Vagina (tissue), 2 donors: ENCODE data around the gene CACYBP. TPM values are rescaled to one million over a fixed set of nuclear protein-coding genes. Genes with fewer than 3 reads are reported as not detected.
"Not testable (repeated sequence)": the region's sequence is repeated elsewhere in the genome, so short reads cannot be mapped to it uniquely, and the experiment has no call there.

Source experiments
- DNase-seq, 2 donors: peaks; one replicate each; pipeline ENCODE4 v3.0.0-alpha.2; 2017; ENCODE audit errors: extremely low spot score in 2 of 2
- H3K27ac ChIP-seq: fragments of 200-600 bp; sonication (generic); one replicate; pipeline ENCODE4 v1.5.1; 2019
- H3K27me3 ChIP-seq: fragments of 200-600 bp; sonication (generic); one replicate; pipeline ENCODE4 v1.5.1; 2019
- H3K36me3 ChIP-seq, 2 donors: fragments of 200-600 bp; sonication (generic); one replicate each; pipeline ENCODE4 v1.5.1; 2017 to 2019
- H3K4me1 ChIP-seq: fragments of 200-600 bp; sonication (generic); one replicate; pipeline ENCODE4 v1.5.1; 2019
- H3K4me3 ChIP-seq, 2 donors: fragments of 200-600 bp; sonication (generic); 1 replicate in 1 of 2; 2 replicates in 1 of 2; pipeline ENCODE4 v1.5.1; 2016 to 2019
- H3K9me3 ChIP-seq: fragments of 200-600 bp; sonication (generic); one replicate; pipeline ENCODE4 v1.5.1; 2019
- CTCF ChIP-seq, 3 experiments: fragments of 450-650 bp in 2 of 3; fragments of 200-600 bp in 1 of 3; sonication (generic) in 1 of 3; IDR thresholded peaks; one replicate each; pipeline ENCODE4 v1.5.1; 2017 to 2019; ENCODE audit warnings: antibody characterized with exemption in 3 of 3, mild to moderate bottlenecking in 2 of 3, moderate library complexity in 2 of 3
- POLR2A ChIP-seq, 2 donors: fragments of 450-650 bp; IDR thresholded peaks; one replicate each; pipeline ENCODE4 v1.6.1; 2017; ENCODE audit warnings: antibody characterized with exemption in 2 of 2, mild to moderate bottlenecking in 2 of 2, moderate library complexity in 2 of 2
- POLR2AphosphoS5 ChIP-seq, 2 donors: sonication (generic); formaldehyde crosslinking; IDR thresholded peaks; one replicate each; pipeline ENCODE4 v1.9.0; 2017; ENCODE audit warnings: antibody characterized with exemption in 2 of 2, mild to moderate bottlenecking in 2 of 2, low read depth in 1 of 2; ENCODE audit not compliant: insufficient read depth in 1 of 2
- intact Hi-C: fragments of 100-400 bp; cut with DNase I; formaldehyde crosslinking; loops from one replicate; pipeline ENCODE4 v1.15.1; 2023
- total RNA-seq: library from RNA; depleted of rRNA; stranded (reverse); fragments of >200 nt; gene quantifications from one replicate; pipeline ENCODE4 v1.2.3, GENCODE V29; 2016

Gene CACYBP
- total RNA-seq, 1 donor from 2014 or later, result 60.9 TPM

GRCh38 chr1:175015243-175015642 is 15.5 kb downstream of the CACYBP start:
- H3K4me3 ChIP-seq, result no peak overlapping the region
- no peak for DNase-seq
- no peaks in the 10 kb centered on the region for H3K9me3 ChIP-seq
- H3K27ac ChIP-seq, result no peak overlapping the region
- TF ChIP-seq POLR2A (IDR thresholded peaks at IDR 0.05), result no peak
- no peak for TF ChIP-seq CTCF (IDR thresholded peaks at IDR 0.05)
- no peak for TF ChIP-seq POLR2AphosphoS5 (IDR thresholded peaks at IDR 0.05; ENCODE audit: insufficient read depth in 1 of 2, low read depth in 1 of 2)
- no peaks in the 10 kb centered on the region for H3K27me3 ChIP-seq
- H3K4me1 ChIP-seq, result no peaks in the 10 kb centered on the region
- intact Hi-C loops, result no loop called here
- H3K36me3 ChIP-seq, result peaks cover 0 to 69% of the 10 kb centered on the region in 2 donors

GRCh38 chr1:175019524-175019923 is 19.8 kb downstream of the CACYBP start:
- intact Hi-C loops, result no loop called here
- Histone ChIP-seq H3K4me1 (peaks cover 18% of the 10 kb centered on the region), H3K27ac (no peak overlapping the region), H3K27me3 (no peaks in the 10 kb centered on the region), H3K4me3 (no peak overlapping the region), H3K9me3 (no peaks in the 10 kb centered on the region), H3K36me3 (peaks cover 0 to 37% of the 10 kb centered on the region in 2 donors)
- no peak for DNase-seq
- no peak for TF ChIP-seq CTCF (IDR thresholded peaks at IDR 0.05)
- TF ChIP-seq POLR2AphosphoS5 (IDR thresholded peaks at IDR 0.05; ENCODE audit: insufficient read depth in 1 of 2, low read depth in 1 of 2), result no peak
- no peak for TF ChIP-seq POLR2A (IDR thresholded peaks at IDR 0.05)

GRCh38 chr1:175023043-175023921 is 23.5 kb downstream of the CACYBP start, which contains the start of gene MRPS14:
Gene MRPS14 (minus strand): TSS chr1:175023425. CDS start chr1:175023408, 17 bp downstream.
- peak within 1 kb of the TSS; percentile 64 to 82 for H3K4me3 ChIP-seq
- TF ChIP-seq POLR2AphosphoS5 (IDR thresholded peaks at IDR 0.05; ENCODE audit: insufficient read depth in 1 of 2, low read depth in 1 of 2) (peak; percentile 95), POLR2A (IDR thresholded peaks at IDR 0.05) (peak; percentile 18 to 48), CTCF (IDR thresholded peaks at IDR 0.05) (no peak)
- H3K27me3 ChIP-seq, result no peaks in the 10 kb centered on the region
- intact Hi-C loops, result no loop called here
- H3K36me3 ChIP-seq, result peaks cover 0 to 1% of the 10 kb centered on the region in 2 donors
- H3K9me3 ChIP-seq, result no peaks in the 10 kb centered on the region
- H3K4me1 ChIP-seq, result peaks cover 18% of the 10 kb centered on the region
- peak in 1 of 2 donors; percentile 98 for DNase-seq
- peak within 1 kb of the TSS; percentile 89 for H3K27ac ChIP-seq

- H3K9me3 ChIP-seq, H3K27me3 ChIP-seq, H3K36me3 ChIP-seq, intact Hi-C loops, DNase-seq: not testable (repeated sequence)
- Histone ChIP-seq H3K4me3 (peak overlapping the region; percentile 64 to 82), H3K4me1 (peaks cover 18% of the 10 kb centered on the region), H3K27ac (peak overlapping the region; percentile 89)
Measured at GRCh38 chr1:175023922-175024242, 24.1 kb downstream of the CACYBP start.

GRCh38 chr1:175024773-175025172 is 25.0 kb downstream of the CACYBP start:
- intact Hi-C loops, result no loop called here
- Histone ChIP-seq H3K27me3 (no peaks in the 10 kb centered on the region), H3K4me3 (no peak overlapping the region), H3K27ac (no peak overlapping the region), H3K36me3 (no peaks in the 10 kb centered on the region), H3K9me3 (no peaks in the 10 kb centered on the region), H3K4me1 (peaks cover 18% of the 10 kb centered on the region)
- TF ChIP-seq POLR2AphosphoS5 (IDR thresholded peaks at IDR 0.05; ENCODE audit: insufficient read depth in 1 of 2, low read depth in 1 of 2) (no peak), CTCF (IDR thresholded peaks at IDR 0.05) (no peak), POLR2A (IDR thresholded peaks at IDR 0.05) (no peak)
- DNase-seq, result no peak
